HL-60/S4 (cell line): ENCODE results near the gene RAD51B.

Experiments
- in situ Hi-C: fragments of 300-500 bp; cut with MboI; formaldehyde crosslinking; loops from 2 replicates; pipeline ENCODE4 v1.14.3; 2022; ENCODE audit warnings: low sequenced_read_pairs

The RAD51B gene

DNA sequence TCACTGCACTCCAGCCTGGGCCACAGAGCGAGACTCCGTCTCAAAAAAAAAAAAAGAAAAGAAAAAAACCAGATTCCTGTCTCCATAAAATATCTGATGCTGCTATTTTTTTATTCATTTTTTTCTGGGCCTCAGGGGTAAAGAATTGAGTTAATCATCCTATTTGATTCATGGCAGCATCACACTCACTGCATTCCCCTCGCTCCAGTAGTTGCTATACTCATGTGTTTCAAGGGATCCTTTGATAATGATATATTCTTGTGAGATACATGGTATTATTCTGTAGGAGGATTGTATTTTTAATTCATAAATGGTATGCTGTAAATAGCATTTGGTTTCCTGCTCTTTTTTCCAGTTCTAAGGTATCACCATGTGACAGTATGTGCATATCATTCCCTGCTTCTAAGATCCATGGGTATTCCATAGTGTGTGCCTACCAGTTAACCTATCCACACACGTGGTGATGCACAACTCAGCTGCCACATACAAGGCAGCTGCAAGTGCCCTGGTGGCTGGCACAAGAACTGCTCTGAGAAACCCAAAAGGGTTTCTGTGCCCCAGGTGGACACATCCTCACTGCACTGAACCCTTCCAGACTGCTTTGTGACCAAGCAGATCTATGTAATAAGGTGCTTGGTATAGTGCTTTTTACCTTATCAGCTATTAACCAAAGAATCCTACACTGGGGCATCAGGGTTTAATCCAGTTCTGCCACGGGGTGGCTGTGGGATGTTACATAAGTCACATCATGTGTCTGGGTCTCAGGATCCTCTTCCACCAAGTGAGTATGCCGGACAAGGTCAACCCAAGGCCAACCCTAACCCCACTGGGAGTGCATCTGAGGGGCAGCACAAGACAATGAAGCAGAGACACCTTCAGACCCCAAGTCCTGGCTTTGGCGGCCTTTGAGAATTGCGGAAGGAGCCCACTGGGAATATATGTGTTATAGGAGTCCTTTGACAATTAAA lies 898.7 kb downstream of the RAD51B start:
- in situ Hi-C loops, result no loop called here

DNA sequence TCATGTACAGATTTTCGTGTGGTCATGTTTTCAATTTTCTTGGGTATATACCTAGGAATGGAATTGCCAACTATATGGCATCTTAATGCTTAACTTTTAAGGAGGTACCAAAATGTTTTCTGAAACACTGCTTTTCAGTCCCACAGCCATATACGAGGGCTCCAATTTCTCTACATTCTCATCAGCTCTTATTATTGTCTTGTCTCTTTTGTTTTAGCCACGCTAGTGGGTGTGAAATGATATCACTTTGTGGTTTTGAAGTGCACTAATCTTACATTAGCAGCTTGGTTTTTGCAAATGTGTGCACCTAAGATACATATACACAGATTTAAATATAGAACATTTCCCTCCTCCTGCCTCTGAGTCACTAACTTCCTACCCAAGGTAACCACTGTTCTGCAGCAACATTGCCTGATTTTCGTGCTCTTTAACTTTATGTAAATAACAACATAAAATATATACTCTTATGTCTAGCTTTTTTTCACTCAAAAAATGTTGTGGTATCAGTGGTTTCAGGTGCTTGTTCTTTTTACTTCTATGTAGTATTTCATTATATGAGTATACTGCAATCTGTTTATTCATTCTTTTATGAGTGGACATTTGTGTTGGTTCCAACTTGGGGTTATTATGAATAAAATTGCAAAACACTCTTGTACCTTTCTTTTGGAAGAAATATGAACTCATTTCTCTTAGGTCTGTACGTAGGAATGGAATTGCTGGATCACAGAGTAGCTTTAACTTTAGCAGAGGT lies 900.2 kb downstream of the RAD51B start:
- in situ Hi-C loops, result no loop called here

GRCh38 chr14:68722186-68722585 lies 902.6 kb downstream of the RAD51B start:
- in situ Hi-C loops, result no loop called here

- in situ Hi-C loops, result no loop called here
These were observed 903.5 kb downstream of the RAD51B start for GRCh38 chr14:68722968-68723566.

DNA sequence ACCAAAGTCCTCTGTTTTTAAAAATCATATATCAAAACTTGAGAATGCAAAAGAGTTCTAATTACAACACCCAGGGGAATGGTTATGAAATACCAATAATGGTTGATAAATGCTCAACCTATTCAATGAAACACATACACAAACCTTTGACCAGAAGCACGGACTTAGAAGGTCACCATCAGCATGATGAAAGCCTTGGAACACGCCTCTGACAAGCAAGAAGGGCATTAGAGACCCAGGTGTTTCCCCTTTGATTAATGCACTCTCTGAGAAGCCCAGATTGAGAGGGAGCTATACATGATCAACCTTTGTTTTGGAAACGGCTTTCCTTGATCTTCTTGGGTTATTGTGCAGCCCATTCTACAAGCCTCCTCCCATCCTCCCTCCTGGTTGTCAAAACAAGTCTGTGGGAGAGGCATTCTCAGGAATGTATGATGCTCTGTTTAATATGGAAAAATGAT lies 904.3 kb downstream of the RAD51B start:
- in situ Hi-C loops, result no loop called here

DNA sequence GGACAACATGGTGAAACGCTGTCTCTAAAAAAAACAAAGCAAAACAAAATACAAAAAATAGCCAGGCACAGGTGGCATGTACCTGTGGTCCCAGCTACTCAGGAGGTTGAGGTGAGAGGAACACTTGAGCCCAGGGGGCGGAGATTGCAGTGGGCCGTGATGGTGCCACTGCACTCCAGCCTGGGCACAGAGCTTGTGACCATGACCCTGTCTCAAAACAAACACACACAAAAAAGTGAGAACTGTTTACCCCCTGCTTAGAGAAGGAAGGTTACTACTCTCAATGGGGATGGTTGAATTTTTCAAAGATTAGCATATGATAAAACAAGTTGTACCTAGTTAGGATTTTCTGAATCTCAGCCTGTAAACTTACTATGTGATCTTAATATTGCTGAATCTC lies 905.3 kb downstream of the RAD51B start:
- in situ Hi-C loops, result no loop called here

GRCh38 chr14:68726093-68726695 lies 906.6 kb downstream of the RAD51B start:
- in situ Hi-C loops, result no loop called here

DNA sequence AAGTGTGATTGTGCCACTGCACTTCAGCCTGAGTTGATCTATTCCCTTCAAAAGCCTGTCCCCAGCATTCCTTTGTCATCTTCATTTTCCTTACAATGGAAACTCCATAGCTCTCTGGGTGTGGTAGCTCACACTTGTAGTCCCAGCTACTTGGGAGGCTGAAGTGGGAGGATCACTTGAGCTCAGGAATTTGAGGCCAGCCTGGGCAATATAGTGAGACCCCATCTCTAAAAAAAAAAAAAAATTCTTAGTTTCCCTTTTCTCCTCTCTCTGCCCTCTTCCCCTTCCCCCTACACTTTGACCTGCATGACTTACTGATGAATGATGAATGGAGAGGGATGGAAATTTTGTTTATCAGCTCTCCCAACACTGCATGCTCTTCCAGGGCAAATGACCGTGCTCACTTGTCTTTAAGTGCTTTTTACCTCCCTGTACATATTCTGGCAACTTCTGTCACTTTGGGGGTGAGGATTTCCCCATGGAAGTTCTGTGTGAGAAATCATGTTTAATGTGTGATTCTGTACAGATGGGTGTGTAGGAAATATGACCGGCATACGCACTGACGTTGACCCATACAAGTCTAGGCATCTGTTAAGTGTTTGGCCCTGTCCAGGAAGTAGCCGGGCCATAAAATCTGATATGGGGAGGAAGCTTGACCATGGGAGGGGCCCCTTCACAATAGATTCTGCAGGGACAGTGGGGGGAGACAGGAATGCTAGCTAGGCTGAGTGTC lies 907.9 kb downstream of the RAD51B start:
- in situ Hi-C loops, result no loop called here

DNA sequence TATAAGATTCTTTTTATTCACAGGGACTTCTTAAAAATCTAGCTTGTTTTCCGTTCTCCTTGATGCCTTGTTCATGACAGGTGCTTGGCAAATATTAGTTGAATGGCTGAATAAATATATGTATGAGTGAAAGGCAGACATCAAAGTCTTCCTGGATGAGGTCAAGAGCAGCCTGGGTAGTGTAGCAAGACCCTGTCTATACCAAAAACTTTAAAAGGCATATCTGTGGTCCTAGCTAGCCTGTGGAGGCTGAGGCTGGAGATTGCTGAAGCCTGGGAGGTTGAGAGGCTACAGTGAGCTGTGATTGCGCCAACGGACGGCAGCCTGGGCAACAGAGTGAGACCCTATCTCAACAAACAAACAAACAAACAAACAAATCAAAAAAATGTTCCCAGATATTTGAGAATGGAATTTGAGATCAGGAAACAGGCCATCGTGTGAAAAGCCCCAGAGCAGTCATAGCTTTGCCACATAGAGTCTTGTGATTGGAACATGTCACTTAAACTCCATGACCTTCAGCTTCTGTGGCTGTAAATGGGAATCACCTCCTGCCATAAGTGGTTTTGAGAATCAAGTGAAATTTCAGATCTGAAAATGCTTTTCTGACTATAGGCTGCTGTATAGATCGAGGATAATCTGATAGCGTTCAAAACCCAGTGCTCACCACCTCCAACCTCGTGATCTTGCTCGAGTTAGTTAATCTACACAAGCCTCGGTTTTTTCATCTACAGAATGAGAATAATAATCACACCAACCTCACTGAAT lies 908.9 kb downstream of the RAD51B start:
- in situ Hi-C loops, result no loop called here

DNA sequence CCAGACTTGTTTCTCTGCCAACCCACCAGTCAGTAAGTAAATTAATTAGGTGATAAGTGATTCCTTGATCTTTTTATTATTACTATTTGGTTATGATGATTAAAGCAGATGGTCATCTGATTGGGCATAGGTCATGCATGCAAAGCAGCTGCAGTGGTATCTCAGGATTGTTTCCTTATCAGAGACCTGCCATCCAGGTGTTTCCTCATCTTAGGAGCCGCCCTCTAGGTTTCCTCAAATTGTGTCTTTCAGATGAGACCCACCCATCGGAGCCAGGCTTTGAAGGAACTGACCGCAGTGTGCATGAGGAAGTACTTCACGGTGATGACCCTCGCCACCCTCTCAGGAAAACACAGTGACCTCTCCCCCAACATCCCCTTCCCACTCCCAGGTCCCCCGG lies 910.0 kb downstream of the RAD51B start:
- in situ Hi-C loops, result no loop called here

GRCh38 chr14:68730348-68730747 lies 910.8 kb downstream of the RAD51B start:
- in situ Hi-C loops, result no loop called here

DNA sequence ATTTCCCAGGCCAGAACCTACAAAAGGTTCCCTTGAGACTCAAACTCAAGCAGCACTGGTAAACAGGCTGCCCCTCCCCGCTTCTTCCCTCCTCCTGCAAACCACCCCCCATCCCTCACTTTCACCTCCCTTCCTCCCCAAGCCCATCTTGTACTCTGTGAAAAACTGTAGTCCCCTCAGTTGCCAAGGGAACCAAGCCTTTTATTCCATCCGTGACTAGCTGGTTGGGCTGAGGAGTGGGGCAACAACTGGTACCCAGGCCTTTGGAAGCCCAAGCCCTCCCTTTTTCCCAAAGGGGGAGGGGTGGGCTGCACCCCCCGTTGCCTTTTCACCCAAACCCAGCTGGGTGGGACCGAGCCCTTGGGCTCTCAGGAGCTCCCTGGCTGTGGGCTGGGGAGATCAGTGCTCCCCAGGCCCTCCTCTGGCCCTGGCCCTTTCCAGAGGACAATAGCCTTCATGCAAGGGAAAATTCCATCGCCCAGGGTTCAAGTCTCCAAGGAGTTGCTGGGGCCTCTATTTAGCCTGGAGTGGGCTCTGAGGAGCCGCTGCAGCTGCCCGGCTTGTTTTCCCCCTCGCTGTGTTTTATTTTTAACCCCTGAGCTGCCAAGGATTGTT lies 911.3 kb downstream of the RAD51B start:
- in situ Hi-C loops, result no loop called here

DNA sequence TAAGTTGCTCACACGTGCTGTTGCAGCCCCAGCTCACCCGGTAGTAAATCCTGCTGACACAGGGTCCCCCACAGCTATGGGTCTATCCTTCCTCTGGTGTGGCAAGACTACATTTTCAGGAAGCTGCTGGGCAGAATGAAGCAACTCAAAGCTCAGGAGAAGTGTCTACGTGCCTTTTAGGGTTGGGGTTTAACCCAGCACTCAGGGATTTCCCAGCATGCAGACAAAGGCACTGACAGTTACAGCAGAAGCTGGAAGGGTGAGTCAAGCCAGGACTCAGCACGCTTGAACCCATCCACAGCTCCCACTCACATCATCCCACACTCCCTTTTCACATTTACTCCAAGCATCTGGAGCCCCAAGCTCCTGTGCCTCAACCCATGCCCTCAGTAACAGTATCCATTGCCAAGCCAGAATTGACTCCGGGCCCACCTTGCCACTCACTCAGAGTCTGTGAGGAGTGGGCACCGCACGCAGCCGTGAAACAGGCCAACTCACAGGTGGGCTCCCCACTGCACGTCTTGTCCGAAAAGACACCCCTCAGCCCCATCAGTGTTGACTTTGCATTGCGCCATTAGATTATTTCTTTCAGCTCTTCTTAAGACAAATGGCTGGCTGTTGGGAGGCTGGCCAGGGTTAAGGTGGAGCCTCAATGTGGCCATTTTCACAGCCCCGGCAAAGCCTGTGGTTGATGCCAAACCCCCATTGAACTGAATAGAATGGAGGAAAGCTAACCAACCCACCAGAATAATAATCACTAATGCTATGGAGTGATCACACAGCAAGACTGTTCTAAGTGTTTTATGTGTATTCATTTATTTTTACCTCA lies 913.7 kb downstream of the RAD51B start:
- in situ Hi-C loops, result no loop called here

DNA sequence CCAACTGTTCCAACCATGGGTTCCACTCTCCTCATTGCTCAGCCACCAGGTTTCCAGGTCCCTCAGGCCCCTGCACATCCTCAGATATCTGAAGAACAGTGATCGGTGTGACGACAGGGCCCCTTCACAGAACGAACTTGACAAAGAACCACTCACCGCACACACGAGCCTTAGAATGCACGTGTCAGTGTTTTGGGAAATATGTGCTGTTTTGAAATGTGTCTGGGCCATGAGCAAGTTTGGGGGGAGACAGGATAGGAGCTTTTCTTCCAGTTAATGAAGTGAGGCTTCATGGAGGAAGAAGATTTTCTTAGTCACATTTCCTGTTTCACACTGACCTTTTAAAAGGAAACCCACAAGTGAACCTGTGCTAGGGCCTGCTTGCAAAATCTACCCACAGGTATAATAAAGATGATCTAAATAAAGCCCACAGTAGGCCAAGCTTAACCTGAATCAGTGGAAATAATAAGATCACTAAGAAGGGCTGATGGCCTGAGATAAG lies 914.7 kb downstream of the RAD51B start:
- in situ Hi-C loops, result no loop called here

- in situ Hi-C loops, result no loop called here
These were observed 916.3 kb downstream of the RAD51B start for GRCh38 chr14:68735856-68736255.

- in situ Hi-C loops, result no loop called here
These were observed 916.9 kb downstream of the RAD51B start for GRCh38 chr14:68736471-68736871.

- in situ Hi-C loops, result no loop called here
These were observed 917.5 kb downstream of the RAD51B start for GRCh38 chr14:68737086-68737485.

DNA sequence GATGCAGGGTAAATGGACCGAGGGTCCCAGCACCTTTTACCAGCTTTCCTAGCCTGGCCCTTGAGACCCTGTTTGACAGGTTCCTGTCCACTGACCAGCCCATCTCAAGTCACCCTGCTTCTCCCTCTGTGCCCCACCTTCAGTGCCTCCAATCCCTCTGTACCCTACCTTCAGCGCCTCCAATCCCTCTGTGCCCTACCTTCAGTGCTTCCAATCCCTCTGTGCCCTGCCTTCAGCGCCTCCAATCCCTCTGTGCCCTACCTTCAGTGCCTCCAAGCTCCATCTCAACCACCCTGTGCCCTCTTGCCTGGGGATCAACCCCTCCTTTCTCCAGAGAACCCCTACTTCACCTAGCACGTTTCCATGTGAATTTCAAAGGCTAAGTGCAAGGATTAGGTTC lies 919.0 kb downstream of the RAD51B start:
- in situ Hi-C loops, result no loop called here
